Measurements from ENCODE around the gene HS3ST6. TPM values are rescaled to one million over a fixed set of nuclear protein-coding genes. Genes with fewer than 3 reads are reported as not detected.

The HS3ST6 gene
- total RNA-seq, 4 donors from 2014 or later = 1.00 to 4.4 (median 1.1) TPM; not detected in 1

DNA sequence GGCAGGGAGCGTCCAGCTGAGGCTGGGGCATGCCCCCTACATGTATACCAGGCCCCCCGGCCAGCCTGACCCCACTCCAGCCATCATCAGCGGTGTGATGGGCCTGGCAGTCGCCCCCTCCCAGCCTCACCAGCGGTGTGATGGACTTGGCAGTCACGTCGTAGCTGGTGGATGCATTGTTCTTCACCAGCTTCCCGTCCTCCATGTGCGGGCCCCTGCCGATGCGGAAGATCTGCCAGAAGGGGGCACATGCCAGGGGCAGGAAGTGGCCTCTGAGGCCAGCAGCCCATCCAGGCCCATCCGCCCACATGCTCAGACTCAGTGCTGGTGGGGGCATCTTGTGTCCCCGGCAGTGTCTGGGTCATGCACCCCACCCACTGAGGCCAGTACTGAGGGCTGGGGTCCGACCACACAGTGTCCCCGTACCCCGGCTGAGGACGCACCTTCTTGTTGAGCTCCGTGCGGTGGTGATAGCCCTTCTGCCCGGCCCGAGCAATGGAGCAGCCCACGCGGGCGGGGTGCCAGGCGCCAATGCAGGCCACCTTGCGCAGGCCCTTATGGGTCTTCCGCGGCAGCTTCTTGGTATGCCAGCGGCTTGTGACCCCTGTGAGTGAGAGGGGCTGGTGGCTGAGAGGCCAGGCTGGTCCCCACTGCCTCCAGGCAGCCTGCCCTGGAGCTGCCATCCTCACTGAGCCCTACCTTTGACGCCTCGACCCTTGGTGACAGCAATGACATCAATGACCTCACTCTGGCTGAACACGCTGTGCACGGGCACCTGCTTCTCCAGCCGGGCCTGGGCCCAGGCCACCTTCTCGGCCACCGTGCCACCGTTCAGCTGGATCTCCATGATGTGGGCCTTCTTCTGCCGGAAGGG is 28.5 kb upstream of the HS3ST6 start:
- Histone ChIP-seq H3K4me1 (peaks cover 10 to 18% (median 13%) of the 10 kb centered on the region in 4 donors), H3K27me3 (no peaks in the 10 kb centered on the region), H3K4me3 (no peak overlapping the region), H3K9me3 (no peaks in the 10 kb centered on the region), H3K27ac (no peak overlapping the region), H3K36me3 (no peaks in the 10 kb centered on the region)
- TF ChIP-seq POLR2A (IDR thresholded peaks at IDR 0.05) = no peak
- no peak for TF ChIP-seq EP300 (IDR thresholded peaks at IDR 0.05; ENCODE audit: low read depth)
- no peak for TF ChIP-seq POLR2AphosphoS5 (IDR thresholded peaks at IDR 0.05)
- TF ChIP-seq, protein P1, sequence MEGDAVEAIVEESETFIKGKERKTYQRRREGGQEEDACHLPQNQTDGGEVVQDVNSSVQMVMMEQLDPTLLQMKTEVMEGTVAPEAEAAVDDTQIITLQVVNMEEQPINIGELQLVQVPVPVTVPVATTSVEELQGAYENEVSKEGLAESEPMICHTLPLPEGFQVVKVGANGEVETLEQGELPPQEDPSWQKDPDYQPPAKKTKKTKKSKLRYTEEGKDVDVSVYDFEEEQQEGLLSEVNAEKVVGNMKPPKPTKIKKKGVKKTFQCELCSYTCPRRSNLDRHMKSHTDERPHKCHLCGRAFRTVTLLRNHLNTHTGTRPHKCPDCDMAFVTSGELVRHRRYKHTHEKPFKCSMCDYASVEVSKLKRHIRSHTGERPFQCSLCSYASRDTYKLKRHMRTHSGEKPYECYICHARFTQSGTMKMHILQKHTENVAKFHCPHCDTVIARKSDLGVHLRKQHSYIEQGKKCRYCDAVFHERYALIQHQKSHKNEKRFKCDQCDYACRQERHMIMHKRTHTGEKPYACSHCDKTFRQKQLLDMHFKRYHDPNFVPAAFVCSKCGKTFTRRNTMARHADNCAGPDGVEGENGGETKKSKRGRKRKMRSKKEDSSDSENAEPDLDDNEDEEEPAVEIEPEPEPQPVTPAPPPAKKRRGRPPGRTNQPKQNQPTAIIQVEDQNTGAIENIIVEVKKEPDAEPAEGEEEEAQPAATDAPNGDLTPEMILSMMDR (IDR thresholded peaks at IDR 0.05) = no peak
- in situ Hi-C loops (cut with MboI; ENCODE audit: low pct_ligation_motif_present in 1 of 4, low pct_unique_long_range_greater_than_20kb in 1 of 4, low sequenced_read_pairs in 3 of 4) = no loop called here
- 87% methylated on average over 37 of the region's 38 CpGs; no CpG with 5 or more reads in 1 of the 2 donors for WGBS, 2 donors (ENCODE audit: low coverage in 1 of 2)
- no peak for DNase-seq
- intact Hi-C loops (cut with DNase I; ENCODE audit: low total_unique reads) = no loop called here

DNA sequence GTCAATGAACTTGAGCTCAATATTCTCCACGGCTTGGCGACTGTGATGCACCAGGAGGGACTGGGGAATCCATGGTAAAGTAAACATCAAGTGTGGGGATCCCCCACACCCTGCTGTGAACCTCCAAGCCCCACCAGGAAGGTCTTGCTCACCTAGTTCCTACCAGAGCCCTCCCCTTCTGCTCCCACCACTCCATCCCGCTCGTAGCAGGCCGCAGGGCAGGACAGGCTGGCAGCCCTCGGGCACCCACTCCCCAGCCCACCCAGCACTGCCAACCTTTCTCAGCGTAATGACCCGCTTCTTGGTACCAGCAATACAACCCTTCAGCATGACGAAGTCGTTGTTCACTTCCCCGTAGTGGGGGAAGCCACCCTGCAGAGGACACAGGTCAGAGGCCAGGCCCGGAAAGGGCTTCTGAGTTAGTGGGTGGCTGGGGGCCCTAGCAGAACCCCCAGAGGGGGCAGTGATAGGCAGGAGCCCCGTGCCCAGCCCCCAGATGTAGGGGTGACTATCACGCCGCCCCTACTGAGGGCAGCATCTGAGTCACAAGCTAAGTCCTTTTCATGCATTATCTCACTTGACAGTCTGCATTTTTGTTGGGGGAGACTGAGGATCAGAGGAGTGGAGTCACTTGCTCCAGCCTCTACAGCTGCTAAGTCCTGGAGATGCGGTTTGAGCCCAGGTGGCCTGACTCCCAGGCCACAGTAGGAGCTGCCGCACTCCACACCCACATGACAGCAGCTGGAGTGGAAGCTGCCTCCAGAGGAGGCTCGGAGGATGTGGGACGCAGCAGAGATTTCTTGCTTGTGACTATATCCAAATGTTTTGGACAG is 27.6 kb upstream of the HS3ST6 start:
- Histone ChIP-seq H3K4me1 (peaks cover 15 to 27% (median 23%) of the 10 kb centered on the region in 4 donors), H3K9me3 (no peaks in the 10 kb centered on the region), H3K4me3 (no peak overlapping the region), H3K36me3 (no peaks in the 10 kb centered on the region), H3K27me3 (no peaks in the 10 kb centered on the region), H3K27ac (no peak overlapping the region)
- WGBS, 2 donors (ENCODE audit: low coverage in 1 of 2) = 80 to 82% methylated on average over 11 to 19 of the region's 19 CpGs
- in situ Hi-C loops (cut with MboI; ENCODE audit: low pct_ligation_motif_present in 1 of 4, low pct_unique_long_range_greater_than_20kb in 1 of 4, low sequenced_read_pairs in 3 of 4) = no loop called here
- intact Hi-C loops (cut with DNase I; ENCODE audit: low total_unique reads) = no loop called here
- DNase-seq = no peak
- no peak for TF ChIP-seq POLR2AphosphoS5 (IDR thresholded peaks at IDR 0.05)
- TF ChIP-seq POLR2A (IDR thresholded peaks at IDR 0.05) = no peak
- no peak for TF ChIP-seq EP300 (IDR thresholded peaks at IDR 0.05; ENCODE audit: low read depth)

DNA sequence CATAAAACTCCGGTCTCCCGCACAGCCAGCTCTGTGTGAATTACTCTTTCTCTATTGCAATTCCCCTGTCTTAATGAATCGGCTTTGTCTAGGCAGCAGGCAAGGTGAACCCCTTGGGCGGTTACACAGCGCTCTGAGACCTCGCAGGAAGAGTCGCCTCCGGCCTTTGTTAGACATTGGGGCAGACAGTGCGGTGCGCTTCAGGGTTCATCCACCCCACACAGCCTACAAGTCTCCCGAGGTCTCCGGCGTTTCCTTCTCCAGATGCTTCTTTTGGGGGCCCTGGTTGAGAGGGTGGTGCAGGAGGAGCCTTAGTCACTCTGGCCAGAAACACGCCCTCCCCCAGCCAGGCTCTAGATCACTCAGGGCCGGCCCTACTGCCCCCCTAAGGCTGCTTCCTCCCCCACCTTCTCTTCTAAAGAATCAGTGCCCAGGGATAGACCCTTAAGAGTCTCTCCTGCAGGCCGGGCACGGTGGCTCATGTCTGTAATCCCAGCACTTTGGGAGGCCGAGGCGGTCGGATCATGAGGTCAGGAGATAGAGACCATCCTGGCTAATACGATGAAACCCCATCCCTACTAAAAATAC is 26.5 kb upstream of the HS3ST6 start:
- intact Hi-C loops (cut with DNase I; ENCODE audit: low total_unique reads) = no loop called here
- DNase-seq = no peak
- H3K36me3 ChIP-seq = no peaks in the 10 kb centered on the region
- in situ Hi-C loops (cut with MboI; ENCODE audit: low pct_ligation_motif_present in 1 of 4, low pct_unique_long_range_greater_than_20kb in 1 of 4, low sequenced_read_pairs in 3 of 4) = no loop called here
- no peak overlapping the region for H3K4me3 ChIP-seq
- 91 to 100% methylated on average over 3 to 21 of the region's 21 CpGs for WGBS, 2 donors (ENCODE audit: low coverage in 1 of 2)
- no peaks in the 10 kb centered on the region for H3K9me3 ChIP-seq
- H3K4me1 ChIP-seq = peaks cover 15 to 36% (median 32%) of the 10 kb centered on the region in 4 donors
- no peak for TF ChIP-seq POLR2AphosphoS5 (IDR thresholded peaks at IDR 0.05)
- no peak for TF ChIP-seq POLR2A (IDR thresholded peaks at IDR 0.05)
- no peak for TF ChIP-seq EP300 (IDR thresholded peaks at IDR 0.05; ENCODE audit: low read depth)
- TF ChIP-seq, protein P1 (IDR thresholded peaks at IDR 0.05) = no peak
- H3K27me3 ChIP-seq = no peaks in the 10 kb centered on the region
- no peak overlapping the region for H3K27ac ChIP-seq

DNA sequence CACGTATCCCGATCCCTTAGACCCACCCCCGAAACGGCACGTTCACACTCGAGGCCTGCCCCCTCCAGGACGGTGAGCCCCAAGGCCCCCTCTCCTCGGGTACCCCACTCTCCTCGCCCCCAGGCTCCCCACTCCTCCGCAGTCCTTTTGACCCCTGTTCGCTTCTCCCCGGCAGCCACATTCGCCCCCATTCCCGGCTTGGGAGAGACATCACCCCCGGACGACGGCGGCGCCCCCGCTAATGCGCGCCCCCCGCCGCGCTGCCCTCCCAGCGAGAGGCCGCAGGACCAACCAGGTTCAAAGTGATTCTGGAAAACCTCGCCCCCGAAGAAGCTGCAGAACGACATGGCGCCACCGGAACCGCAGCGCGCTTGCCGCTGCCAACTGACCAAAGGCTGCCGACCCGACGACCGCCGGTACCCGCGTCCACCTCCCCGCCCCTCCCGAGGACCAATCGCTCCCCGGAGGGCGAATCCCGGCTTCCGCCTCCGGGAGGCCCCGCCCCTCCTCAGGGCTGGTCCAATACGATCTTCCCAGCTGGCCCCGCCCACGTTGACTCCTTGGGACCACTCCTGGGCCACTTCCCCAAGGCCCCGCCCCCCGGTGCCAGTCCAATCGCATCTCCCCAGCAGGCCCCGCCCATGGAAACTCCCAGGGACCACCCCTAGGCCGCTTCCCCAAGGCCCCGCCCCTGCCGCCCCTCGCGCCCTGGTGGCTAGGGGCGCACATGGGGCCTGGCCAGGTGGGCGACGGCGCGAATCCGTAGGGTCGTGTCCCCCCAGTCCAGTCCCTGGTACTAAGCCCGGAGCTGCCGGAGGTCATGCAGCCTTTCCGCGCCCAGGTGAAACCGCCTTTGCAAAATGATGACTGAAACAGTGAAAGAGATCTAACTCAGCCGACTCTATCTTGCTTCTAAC is 24.9 kb upstream of the HS3ST6 start, which contains the start of gene MSRB1:
Gene MSRB1, minus strand, starts transcription at position 390 of the 917 bp plus-strand sequence. Its CDS starts 43 bp downstream, at position 347.
- Histone ChIP-seq H3K36me3 (peaks cover 0 to 12% (median 4%) of the 10 kb centered on the region in 4 donors), H3K27ac (peak within 1 kb of the TSS; percentile 86 to 90 (median 88)), H3K9me3 (no peaks in the 10 kb centered on the region), H3K4me3 (peak within 1 kb of the TSS; percentile 58 to 93 (median 88)), H3K4me1 (peaks cover 15 to 43% (median 35%) of the 10 kb centered on the region in 4 donors), H3K27me3 (no peaks in the 10 kb centered on the region)
- in situ Hi-C loops (cut with MboI; ENCODE audit: low pct_ligation_motif_present in 1 of 4, low pct_unique_long_range_greater_than_20kb in 1 of 4, low sequenced_read_pairs in 3 of 4) (no loop called here), intact Hi-C loops (cut with DNase I; ENCODE audit: low total_unique reads) (no loop called here)
- TF ChIP-seq POLR2AphosphoS5 (IDR thresholded peaks at IDR 0.05) (peak; percentile 98), POLR2A (IDR thresholded peaks at IDR 0.05) (peak; percentile 95), EP300 (IDR thresholded peaks at IDR 0.05; ENCODE audit: low read depth) (no peak)
- TF ChIP-seq, protein P1 (IDR thresholded peaks at IDR 0.05) = no peak
- peak; percentile 100 for DNase-seq
- 1 to 20% methylated on average over 1 to 59 of the region's 77 CpGs for WGBS, 2 donors (ENCODE audit: low coverage in 1 of 2)

Measured in transverse colon (tissue), 4 donors.